Muscle layer of colon (tissue), 2 donors: Measurements from ENCODE around the gene XRN1.
"Not testable (repeated sequence)": the region's sequence is repeated elsewhere in the genome, so short reads cannot be mapped to it uniquely, and the experiment has no call there.

ENCODE experiments used
- H3K27ac ChIP-seq: one replicate; pipeline ENCODE4 v1.7.0; 2013; ENCODE audit warnings: low read depth, mild to moderate bottlenecking, low read length, moderate library complexity
- H3K27me3 ChIP-seq, 2 donors: one replicate each; pipeline ENCODE4 v1.7.0; 2013; ENCODE audit warnings: low read length in 2 of 2, mild to moderate bottlenecking in 2 of 2; ENCODE audit not compliant: insufficient read depth in 2 of 2, control insufficient read depth in 1 of 2
- H3K36me3 ChIP-seq: one replicate; pipeline ENCODE4 v1.7.0; 2013; ENCODE audit warnings: mild to moderate bottlenecking, low read length; ENCODE audit not compliant: insufficient read depth
- H3K4me1 ChIP-seq: one replicate; pipeline ENCODE4 v1.7.0; 2013; ENCODE audit warnings: mild to moderate bottlenecking, low read length; ENCODE audit not compliant: insufficient read depth
- H3K4me3 ChIP-seq, 2 donors: one replicate each; pipeline ENCODE4 v1.7.0; 2013; ENCODE audit warnings: low read length in 2 of 2, low read depth in 1 of 2, mild to moderate bottlenecking in 1 of 2, moderate library complexity in 1 of 2
- H3K9ac ChIP-seq: one replicate; pipeline ENCODE4 v1.7.0; 2013; ENCODE audit warnings: low read length
- H3K9me3 ChIP-seq: one replicate; pipeline ENCODE4 v1.7.0; 2013; ENCODE audit warnings: mild to moderate bottlenecking, low read length
- donor health status: abdominal sarcoma.
- donor health status: Adenocarcinoma of cecum.

Gene XRN1

DNA sequence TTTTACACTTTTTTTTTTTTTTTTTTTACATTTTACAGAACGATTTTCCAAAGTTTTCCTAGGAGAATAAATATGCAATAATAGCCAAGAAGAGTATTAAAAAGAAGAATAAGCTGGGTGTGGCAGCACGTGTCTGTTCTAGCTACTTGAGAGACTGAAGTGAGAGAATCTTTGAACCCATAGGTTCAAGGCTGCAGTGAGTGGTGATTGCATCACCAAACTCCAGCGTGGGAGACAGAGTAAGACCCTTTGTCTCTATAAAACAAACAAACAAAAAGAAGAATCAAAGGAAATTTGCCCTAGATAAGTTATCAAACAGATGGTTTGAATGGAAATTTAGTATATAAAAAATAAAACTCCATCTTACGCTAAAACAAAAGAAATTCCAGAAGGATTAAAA lies 13.3 kb downstream of the XRN1 start:
- H3K4me1 ChIP-seq: no peaks in the 10 kb centered on the region
- H3K9ac ChIP-seq: no peak overlapping the region
- no peaks in the 10 kb centered on the region for H3K27me3 ChIP-seq
- H3K9me3 ChIP-seq: no peaks in the 10 kb centered on the region
- no peak overlapping the region for H3K4me3 ChIP-seq
- peaks cover 12% of the 10 kb centered on the region for H3K36me3 ChIP-seq
- no peak overlapping the region for H3K27ac ChIP-seq

GRCh38 chr3:142433110-142433509 lies 14.7 kb downstream of the XRN1 start:
- no peak overlapping the region for H3K27ac ChIP-seq
- no peaks in the 10 kb centered on the region for H3K9me3 ChIP-seq
- H3K4me1 ChIP-seq: no peaks in the 10 kb centered on the region
- H3K27me3 ChIP-seq: no peaks in the 10 kb centered on the region
- H3K4me3 ChIP-seq: no peak overlapping the region
- H3K9ac ChIP-seq: no peak overlapping the region
- H3K36me3 ChIP-seq: peaks cover 16% of the 10 kb centered on the region

- H3K4me3 ChIP-seq: no peak overlapping the region
- no peak overlapping the region for H3K27ac ChIP-seq
- no peaks in the 10 kb centered on the region for H3K27me3 ChIP-seq
- H3K4me1 ChIP-seq: no peaks in the 10 kb centered on the region
- peaks cover 21% of the 10 kb centered on the region for H3K36me3 ChIP-seq
- no peak overlapping the region for H3K9ac ChIP-seq
- no peaks in the 10 kb centered on the region for H3K9me3 ChIP-seq
These were observed 18.3 kb downstream of the XRN1 start for GRCh38 chr3:142429582-142429981.

GRCh38 chr3:142424754-142425153 lies 23.1 kb downstream of the XRN1 start:
- Histone ChIP-seq H3K9me3 (no peaks in the 10 kb centered on the region), H3K27me3 (no peaks in the 10 kb centered on the region), H3K9ac (no peak overlapping the region), H3K4me3 (no peak overlapping the region), H3K4me1 (no peaks in the 10 kb centered on the region), H3K27ac (no peak overlapping the region), H3K36me3 (peaks cover 18% of the 10 kb centered on the region)

- Histone ChIP-seq H3K27me3 (no peaks in the 10 kb centered on the region), H3K27ac (no peak overlapping the region)
These were observed 28.8 kb downstream of the XRN1 start for GRCh38 chr3:142418926-142419592.

DNA sequence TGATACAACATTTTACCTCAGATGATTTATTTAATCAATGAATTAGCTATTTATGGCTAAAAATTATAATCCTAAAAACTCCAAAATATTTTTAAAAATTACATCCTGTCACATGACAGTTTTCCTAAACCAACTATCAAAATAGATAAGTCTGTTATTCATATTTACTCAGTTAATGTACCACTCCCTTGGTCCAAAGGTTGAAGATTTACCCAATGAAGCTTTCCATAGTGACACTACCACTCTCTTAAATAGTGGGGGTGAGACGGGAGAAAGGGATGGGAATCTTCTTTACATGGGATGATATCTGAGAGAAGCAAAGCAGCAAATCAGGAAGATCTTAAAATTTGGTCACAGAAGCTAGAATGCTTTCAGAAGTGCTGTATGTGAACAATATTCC lies 30.5 kb downstream of the XRN1 start:
- no peaks in the 10 kb centered on the region for H3K9me3 ChIP-seq
- H3K9ac ChIP-seq: no peak overlapping the region
- H3K36me3 ChIP-seq: peaks cover 40% of the 10 kb centered on the region
- no peak overlapping the region for H3K4me3 ChIP-seq
- no peak overlapping the region for H3K27ac ChIP-seq
- H3K27me3 ChIP-seq: no peaks in the 10 kb centered on the region
- H3K4me1 ChIP-seq: no peaks in the 10 kb centered on the region

More at GRCh38 chr3:142418926-142419592, 28.8 kb downstream of the XRN1 start:
- H3K36me3 ChIP-seq: peaks cover 35% of the 10 kb centered on the region
- no peak overlapping the region for H3K9ac ChIP-seq
- H3K9me3 ChIP-seq: no peaks in the 10 kb centered on the region
- H3K4me1 ChIP-seq: no peaks in the 10 kb centered on the region
- no peak overlapping the region for H3K4me3 ChIP-seq

GRCh38 chr3:142400537-142400936 lies 47.3 kb downstream of the XRN1 start:
- not testable (repeated sequence) for H3K4me1 ChIP-seq, H3K27me3 ChIP-seq, H3K9ac ChIP-seq, H3K4me3 ChIP-seq, H3K9me3 ChIP-seq, H3K27ac ChIP-seq
- peaks cover 42% of the 10 kb centered on the region for H3K36me3 ChIP-seq

DNA sequence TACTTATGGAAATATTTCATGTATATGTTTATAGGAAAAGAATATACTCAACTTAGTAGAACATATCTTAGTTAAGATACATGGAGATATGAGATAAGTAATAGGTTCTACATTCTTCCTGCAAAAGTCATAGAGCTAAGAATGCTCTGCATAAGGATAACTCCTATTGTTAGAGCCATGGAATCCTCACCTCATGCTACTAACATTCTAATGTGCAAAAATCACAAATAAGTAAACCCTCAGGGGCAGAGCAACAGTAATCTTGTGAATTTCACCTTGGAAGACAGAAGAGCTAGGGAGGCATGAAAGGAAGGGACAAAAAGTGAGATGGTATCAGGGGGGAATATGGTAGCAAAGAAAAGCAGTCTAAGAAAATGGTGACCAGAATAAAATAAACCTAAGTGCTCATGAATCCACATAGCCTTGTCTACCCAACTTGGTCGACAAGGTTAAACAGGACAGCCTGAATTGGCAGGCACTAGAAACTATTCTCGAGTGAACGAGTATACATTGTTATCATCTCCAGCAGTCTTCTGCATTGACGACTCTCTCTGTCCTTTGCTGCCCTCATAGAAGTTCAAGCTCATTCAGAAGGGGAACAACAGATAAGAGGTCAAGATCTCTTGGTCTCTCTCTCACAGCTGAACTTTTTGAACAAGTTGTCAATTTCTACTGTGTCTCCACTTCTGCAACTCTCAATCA lies 52.8 kb downstream of the XRN1 start:
- no peak overlapping the region for H3K27ac ChIP-seq
- H3K9ac ChIP-seq: no peak overlapping the region
- no peaks in the 10 kb centered on the region for H3K9me3 ChIP-seq
- H3K36me3 ChIP-seq: peaks cover 37% of the 10 kb centered on the region
- H3K4me1 ChIP-seq: no peaks in the 10 kb centered on the region
- no peak overlapping the region for H3K4me3 ChIP-seq
- no peaks in the 10 kb centered on the region for H3K27me3 ChIP-seq

DNA sequence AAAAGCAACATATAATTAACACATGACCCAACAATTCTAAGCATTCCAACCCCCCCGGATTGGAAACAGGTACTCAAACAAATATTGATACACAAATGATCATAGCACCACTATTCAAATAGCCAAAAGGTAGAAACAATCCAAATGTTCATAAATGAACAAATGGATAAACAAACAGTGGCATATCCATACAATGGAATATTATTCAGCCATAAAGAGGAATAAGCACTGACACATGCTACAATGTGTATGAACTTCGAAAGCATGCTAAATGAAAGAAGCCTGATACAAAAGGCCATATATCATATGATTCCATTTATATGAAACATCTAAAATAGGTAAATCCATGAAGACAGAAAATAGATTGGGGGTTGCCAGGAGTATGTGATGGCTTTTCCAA lies 62.8 kb downstream of the XRN1 start:
- Histone ChIP-seq H3K4me3 (no peak overlapping the region), H3K9me3 (no peaks in the 10 kb centered on the region), H3K36me3 (peaks cover 44% of the 10 kb centered on the region), H3K4me1 (no peaks in the 10 kb centered on the region), H3K27me3 (no peaks in the 10 kb centered on the region), H3K9ac (no peak overlapping the region), H3K27ac (no peak overlapping the region)

GRCh38 chr3:142374687-142375086 lies 73.2 kb downstream of the XRN1 start:
- Histone ChIP-seq H3K36me3 (peaks cover 24% of the 10 kb centered on the region), H3K4me3 (no peak overlapping the region), H3K27ac (no peak overlapping the region), H3K9ac (no peak overlapping the region), H3K4me1 (no peaks in the 10 kb centered on the region), H3K9me3 (no peaks in the 10 kb centered on the region), H3K27me3 (no peaks in the 10 kb centered on the region)

DNA sequence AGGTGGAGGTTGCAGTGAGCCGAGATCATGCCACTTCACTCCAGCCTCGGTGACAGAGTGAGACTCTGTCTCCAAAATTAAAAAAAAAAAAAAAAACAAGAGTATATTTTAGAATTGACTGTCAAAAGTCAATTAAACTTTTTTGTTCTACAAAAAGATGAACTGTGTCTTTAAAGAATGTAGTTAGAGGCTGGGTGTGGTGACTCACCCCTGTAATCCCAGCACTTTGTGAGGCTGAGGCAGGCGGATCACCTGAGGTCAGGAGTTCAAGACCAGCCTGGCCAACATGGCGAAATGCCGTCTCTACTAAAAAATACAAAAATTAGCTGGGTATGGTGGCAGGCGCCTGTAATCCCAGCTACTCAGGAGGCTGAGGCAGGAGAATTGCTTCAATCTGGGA lies 78.3 kb downstream of the XRN1 start:
- H3K4me1 ChIP-seq, H3K4me3 ChIP-seq, H3K27ac ChIP-seq, H3K27me3 ChIP-seq, H3K9me3 ChIP-seq, H3K9ac ChIP-seq: not testable (repeated sequence)
- peaks cover 16% of the 10 kb centered on the region for H3K36me3 ChIP-seq

DNA sequence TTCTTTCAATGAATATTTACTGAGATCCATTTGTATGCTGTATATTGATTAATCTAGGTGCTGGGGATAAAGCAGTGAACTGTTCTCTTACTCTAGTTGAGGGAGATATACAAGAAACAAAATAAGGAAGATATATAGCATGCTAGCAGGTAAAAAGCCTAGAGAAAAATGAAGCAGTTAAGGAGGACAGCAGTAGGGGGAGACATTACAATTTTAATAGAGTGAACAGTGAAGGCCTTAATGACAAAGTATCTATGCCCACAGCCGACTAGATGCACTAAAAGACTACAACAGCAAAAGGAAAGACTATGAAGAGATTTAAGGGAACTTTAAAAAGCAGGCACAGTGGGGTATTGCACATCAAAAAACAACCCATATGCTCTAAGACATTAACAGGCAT lies 81.4 kb downstream of the XRN1 start:
- H3K27me3 ChIP-seq: no peaks in the 10 kb centered on the region
- H3K9ac ChIP-seq: no peak overlapping the region
- peaks cover 19% of the 10 kb centered on the region for H3K36me3 ChIP-seq
- H3K4me1 ChIP-seq: no peaks in the 10 kb centered on the region
- H3K4me3 ChIP-seq: no peak overlapping the region
- no peaks in the 10 kb centered on the region for H3K9me3 ChIP-seq
- no peak overlapping the region for H3K27ac ChIP-seq
